Kasumi-1 (cell line): ENCODE data around the gene TRAK2.
"Not testable (repeated sequence)": the region's sequence is repeated elsewhere in the genome, so short reads cannot be mapped to it uniquely, and the experiment has no call there.

ENCODE experiments used
- DNase-seq, 2 experiments: peaks; one replicate each; lab custom pipeline; 2025; lab: John Stamatoyannopoulos, UW

The TRAK2 gene

GRCh38 chr2:201451292-201452057 lies at the start of gene TRAK2, which contains the start of gene STRADB:
TRAK2 (minus strand) TSS chr2:201451458; CDS start chr2:201420507, 30,951 bp downstream.
STRADB (plus strand) TSS chr2:201451740; CDS start chr2:201454841, 3,101 bp downstream.
- DNase-seq: peak; percentile 99

- no peak for DNase-seq
These were observed 49.3 kb upstream of the TRAK2 start for GRCh38 chr2:201500534-201500933.

GRCh38 chr2:201496785-201497184 lies 45.5 kb upstream of the TRAK2 start:
- DNase-seq: no peak

- no peak for DNase-seq
These were observed 39.0 kb upstream of the TRAK2 start for GRCh38 chr2:201490291-201490690.

GRCh38 chr2:201484805-201485204 lies 33.5 kb upstream of the TRAK2 start:
- DNase-seq: no peak

GRCh38 chr2:201483758-201484157 lies 32.5 kb upstream of the TRAK2 start:
- DNase-seq: not testable (repeated sequence)

- DNase-seq: no peak
These were observed 32.1 kb upstream of the TRAK2 start for GRCh38 chr2:201483342-201483741.

GRCh38 chr2:201482543-201482942 lies 31.3 kb upstream of the TRAK2 start:
- DNase-seq: no peak

GRCh38 chr2:201472411-201472810 lies 21.2 kb upstream of the TRAK2 start:
- no peak for DNase-seq

- DNase-seq: no peak
These were observed 20.6 kb upstream of the TRAK2 start for GRCh38 chr2:201471732-201472393.

GRCh38 chr2:201470821-201471731 lies 19.8 kb upstream of the TRAK2 start:
- no peak for DNase-seq

- DNase-seq: no peak
These were observed 16.4 kb upstream of the TRAK2 start for GRCh38 chr2:201467666-201468065.

GRCh38 chr2:201466050-201466675 lies 14.9 kb upstream of the TRAK2 start:
- no peak for DNase-seq

- no peak for DNase-seq
These were observed 14.3 kb upstream of the TRAK2 start for GRCh38 chr2:201465524-201465971.

- no peak for DNase-seq
These were observed 13.3 kb upstream of the TRAK2 start for GRCh38 chr2:201464547-201464946.

- DNase-seq: no peak
These were observed 9.3 kb upstream of the TRAK2 start for GRCh38 chr2:201460532-201460931.

- DNase-seq: no peak
These were observed 7.1 kb upstream of the TRAK2 start for GRCh38 chr2:201458381-201458780.

GRCh38 chr2:201452922-201453643 lies 1.8 kb upstream of the TRAK2 start:
- no peak for DNase-seq

GRCh38 chr2:201452058-201452921 lies 1.0 kb upstream of the TRAK2 start:
- DNase-seq: peak; percentile 46 to 62

- DNase-seq: peak; percentile 9 to 38
These were observed 335 bp downstream of the TRAK2 start for GRCh38 chr2:201450954-201451291.
